KMS-11 (cell line): ENCODE data around the gene TGM5.
A peak's percentile ranks its signal among the peaks of the same experiment; 100 is the strongest.

ENCODE experiments used
- H2AFZ ChIP-seq: fragments of 200-600 bp; sonication (generic); 2 replicates; pipeline ENCODE4 v1.6.1; 2016; ENCODE audit warnings: antibody characterized with exemption, mixed run types, low read depth
- H3K27ac ChIP-seq: fragments of 200-600 bp; sonication (generic); 2 replicates; pipeline ENCODE4 v1.6.1; 2016; ENCODE audit warnings: mild to moderate bottlenecking, mixed run types
- H3K27me3 ChIP-seq: fragments of 200-600 bp; sonication (generic); 2 replicates; pipeline ENCODE4 v1.6.1; 2017; ENCODE audit warnings: mild to moderate bottlenecking, low read depth, mixed run types, moderate library complexity; ENCODE audit not compliant: insufficient read depth
- H3K36me3 ChIP-seq: fragments of 200-600 bp; sonication (generic); 2 replicates; pipeline ENCODE4 v1.6.1; 2017; ENCODE audit warnings: mild to moderate bottlenecking, mixed run types; ENCODE audit not compliant: insufficient read depth
- H3K4me1 ChIP-seq: fragments of 200-600 bp; sonication (generic); 2 replicates; pipeline ENCODE4 v1.6.1; 2016; ENCODE audit warnings: mild to moderate bottlenecking, low read depth, mixed run types; ENCODE audit not compliant: poor library complexity, severe bottlenecking
- H3K4me2 ChIP-seq: fragments of 200-600 bp; sonication (generic); 2 replicates; pipeline ENCODE4 v1.7.0; 2016; ENCODE audit warnings: mild to moderate bottlenecking, mixed run types
- H3K4me3 ChIP-seq: fragments of 200-600 bp; sonication (generic); IDR thresholded peaks from 2 replicates; pipeline ENCODE4 v1.6.1; 2017; ENCODE audit warnings: low read depth, low read length, mixed read lengths; ENCODE audit not compliant: insufficient read depth
- H3K79me2 ChIP-seq: fragments of 200-600 bp; sonication (generic); 2 replicates; pipeline ENCODE4 v1.6.1; 2016; ENCODE audit warnings: low read depth, mixed run types; ENCODE audit not compliant: insufficient read depth
- H3K9ac ChIP-seq: fragments of 200-600 bp; sonication (generic); 2 replicates; pipeline ENCODE4 v1.6.1; 2016; ENCODE audit warnings: mild to moderate bottlenecking, mixed run types
- H4K20me1 ChIP-seq: fragments of 200-600 bp; sonication (generic); 2 replicates; pipeline ENCODE4 v1.6.1; 2016; ENCODE audit warnings: mild to moderate bottlenecking, mixed run types; ENCODE audit not compliant: insufficient read depth
- CTCF ChIP-seq: fragments of 200-600 bp; sonication (generic); conservative IDR thresholded peaks from 2 replicates; pipeline ENCODE4 v1.6.1; 2017; ENCODE audit warnings: low read depth, mild to moderate bottlenecking, antibody characterized with exemption, low read length, moderate library complexity, mixed read lengths

TGM5 gene

GRCh38 chr15:43193710-43194109 lies 73.0 kb downstream of the TGM5 start:
- no peak overlapping the region for H3K27ac ChIP-seq
- no peaks in the 10 kb centered on the region for H3K36me3 ChIP-seq
- no peaks in the 10 kb centered on the region for H3K4me1 ChIP-seq
- H3K9ac ChIP-seq = no peak overlapping the region
- H3K4me2 ChIP-seq = no peak overlapping the region
- no peak overlapping the region for H2AFZ ChIP-seq
- H3K79me2 ChIP-seq = no peaks in the 10 kb centered on the region
- no peaks in the 10 kb centered on the region for H4K20me1 ChIP-seq
- no peak for TF ChIP-seq CTCF
- H3K4me3 ChIP-seq = no peak overlapping the region
- no peaks in the 10 kb centered on the region for H3K27me3 ChIP-seq

- H3K27me3 ChIP-seq = no peaks in the 10 kb centered on the region
- H4K20me1 ChIP-seq = no peaks in the 10 kb centered on the region
- H2AFZ ChIP-seq = no peak overlapping the region
- H3K4me1 ChIP-seq = peaks cover 13% of the 10 kb centered on the region
- no peak for TF ChIP-seq CTCF
- no peak overlapping the region for H3K27ac ChIP-seq
- no peak overlapping the region for H3K4me3 ChIP-seq
- no peak overlapping the region for H3K4me2 ChIP-seq
- H3K36me3 ChIP-seq = no peaks in the 10 kb centered on the region
- no peak overlapping the region for H3K9ac ChIP-seq
- peaks cover 16% of the 10 kb centered on the region; the same call in 1 of the 2 replicates for H3K79me2 ChIP-seq
Measured at GRCh38 chr15:43190178-43190577, 76.5 kb downstream of the TGM5 start.

DNA sequence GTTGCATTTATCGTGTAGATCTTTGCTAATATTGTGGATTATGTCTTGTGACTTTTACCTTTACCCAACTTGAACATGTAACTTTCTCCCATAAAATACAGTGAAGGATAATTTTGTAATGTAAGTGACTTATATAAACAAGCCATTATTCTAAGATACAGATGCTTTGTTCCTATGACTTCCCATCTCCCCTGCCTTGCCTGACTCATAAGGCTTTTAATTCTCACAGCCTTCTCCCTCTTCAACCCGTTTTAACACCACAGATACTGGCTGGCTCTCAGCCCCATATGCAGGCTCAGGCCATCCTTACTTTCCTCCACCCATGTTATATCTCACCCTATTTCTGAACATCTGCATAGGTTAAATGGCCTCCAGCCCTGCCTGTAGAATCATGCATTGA lies 77.4 kb downstream of the TGM5 start:
- no peak overlapping the region for H2AFZ ChIP-seq
- H3K27ac ChIP-seq = no peak overlapping the region
- H3K79me2 ChIP-seq = peaks cover 16% of the 10 kb centered on the region; the same call in 1 of the 2 replicates
- no peak overlapping the region for H3K4me3 ChIP-seq
- H3K9ac ChIP-seq = no peak overlapping the region
- H3K4me2 ChIP-seq = no peak overlapping the region
- H3K4me1 ChIP-seq = peaks cover 17% of the 10 kb centered on the region
- no peaks in the 10 kb centered on the region for H3K36me3 ChIP-seq
- H3K27me3 ChIP-seq = no peaks in the 10 kb centered on the region
- H4K20me1 ChIP-seq = no peaks in the 10 kb centered on the region
- TF ChIP-seq CTCF = no peak

- H3K27me3 ChIP-seq = no peaks in the 10 kb centered on the region
- H3K4me3 ChIP-seq = no peak overlapping the region
- no peak overlapping the region for H2AFZ ChIP-seq
- H3K79me2 ChIP-seq = peaks cover 16% of the 10 kb centered on the region; the same call in 1 of the 2 replicates
- no peak overlapping the region for H3K27ac ChIP-seq
- no peak overlapping the region for H3K9ac ChIP-seq
- TF ChIP-seq CTCF = peak; percentile 70
- no peaks in the 10 kb centered on the region for H4K20me1 ChIP-seq
- peak overlapping the region; percentile 100; the same call in 1 of the 2 replicates for H3K4me2 ChIP-seq
- no peaks in the 10 kb centered on the region for H3K36me3 ChIP-seq
- peaks cover 17% of the 10 kb centered on the region for H3K4me1 ChIP-seq
Measured at GRCh38 chr15:43187544-43188155, 79.1 kb downstream of the TGM5 start.
